Karpas-422 (cell line): Measurements from ENCODE around the gene KRTAP20-3. TPM values are rescaled to one million over a fixed set of nuclear protein-coding genes. Genes with fewer than 3 reads are reported as not detected.

Source experiments
- DNase-seq: peaks from one replicate; pipeline ENCODE4 v3.0.0-alpha.2; 2015
- H2AFZ ChIP-seq: fragments of 200-600 bp; sonication (generic); 2 replicates; pipeline ENCODE4 v1.6.1; 2014; ENCODE audit warnings: antibody characterized with exemption, low read length, mixed read lengths
- H3K27ac ChIP-seq: fragments of 200-600 bp; sonication (generic); 2 replicates; pipeline ENCODE4 v1.5.1; 2014; ENCODE audit warnings: mild to moderate bottlenecking, low read length, moderate library complexity
- H3K27me3 ChIP-seq: fragments of 200-600 bp; sonication (generic); 2 replicates; pipeline ENCODE4 v1.6.1; 2014; ENCODE audit warnings: low read length, mixed read lengths
- H3K36me3 ChIP-seq: fragments of 200-600 bp; sonication (generic); 2 replicates; pipeline ENCODE4 v1.6.1; 2014; ENCODE audit warnings: low read length, mixed read lengths; ENCODE audit not compliant: insufficient read depth
- H3K4me1 ChIP-seq: fragments of 200-600 bp; sonication (generic); 2 replicates; pipeline ENCODE4 v1.6.1; 2014; ENCODE audit warnings: mild to moderate bottlenecking, low read length, mixed read lengths
- H3K4me2 ChIP-seq: fragments of 200-600 bp; sonication (generic); 2 replicates; pipeline ENCODE4 v1.6.1; 2014; ENCODE audit warnings: low read length, low read depth, mild to moderate bottlenecking; ENCODE audit not compliant: poor library complexity, severe bottlenecking
- H3K4me3 ChIP-seq: fragments of 200-600 bp; sonication (generic); 2 replicates; pipeline ENCODE4 v1.5.1; 2014; ENCODE audit warnings: mild to moderate bottlenecking, antibody characterized with exemption, low read length, mixed read lengths
- H3K79me2 ChIP-seq: fragments of 200-600 bp; sonication (generic); 2 replicates; pipeline ENCODE4 v1.6.1; 2014; ENCODE audit warnings: mild to moderate bottlenecking, low read length, mixed read lengths
- H3K9ac ChIP-seq: fragments of 200-600 bp; sonication (generic); 2 replicates; pipeline ENCODE4 v1.6.0; 2014; ENCODE audit warnings: low read length
- H3K9me2 ChIP-seq: fragments of 200-600 bp; sonication (generic), shearing (Covaris generic); replicated peaks from 2 replicates; pipeline ENCODE4 v1.6.0; 2014; ENCODE audit warnings: mild to moderate bottlenecking, low read length, moderate library complexity; ENCODE audit not compliant: insufficient read depth
- H3K9me3 ChIP-seq: fragments of 300-700, 200-600 bp; sonication (generic); 2 replicates; pipeline ENCODE4 v1.6.1; 2014; ENCODE audit warnings: low read length, mixed read lengths
- H4K20me1 ChIP-seq: fragments of 200-600 bp; sonication (generic); 2 replicates; pipeline ENCODE4 v1.6.1; 2014; ENCODE audit warnings: mild to moderate bottlenecking, antibody characterized with exemption, low read length, low read depth; ENCODE audit not compliant: insufficient read depth
- small RNA-seq: library from RNA; depleted of rRNA; stranded (forward); fragments of <200 nt; gene quantifications from one replicate; pipeline ENCODE3, GENCODE V24; 2014
- total RNA-seq: library from RNA; depleted of rRNA; stranded (reverse); fragments of >200 nt; shearing (Covaris generic); gene quantifications from 2 replicates; pipeline ENCODE4 v1.2.3, GENCODE V29; 2014; ENCODE audit warnings: low replicate concordance; rRNA removed

The KRTAP20-3 gene
- total RNA-seq, 1 experiment from 2014 or later: not detected

DNA sequence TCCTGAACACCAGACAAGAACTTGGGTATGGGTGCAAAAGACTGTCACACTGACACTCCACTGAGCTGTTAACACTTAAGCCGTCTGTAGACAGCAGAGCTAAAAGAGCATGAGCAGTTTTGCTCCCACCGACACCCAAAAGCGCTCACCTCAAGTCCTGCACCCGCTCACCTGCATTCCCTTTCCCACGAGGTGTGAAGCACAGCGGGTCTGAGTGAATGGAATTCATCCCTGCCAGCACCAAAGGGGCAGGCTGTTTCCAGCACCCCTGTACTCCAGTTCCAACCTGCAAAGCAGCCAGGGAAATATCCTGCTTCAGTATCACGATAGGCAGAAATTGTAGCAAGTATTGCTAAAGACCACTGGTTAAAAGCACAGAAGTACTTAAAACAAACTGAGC is 47.2 kb downstream of the KRTAP20-3 start:
- no peak overlapping the region for H3K4me2 ChIP-seq
- DNase-seq: no peak
- H3K9me3 ChIP-seq: peaks cover 5% of the 10 kb centered on the region
- H3K4me1 ChIP-seq: no peaks in the 10 kb centered on the region
- H3K9me2 ChIP-seq: no peaks in the 10 kb centered on the region
- no peaks in the 10 kb centered on the region for H3K36me3 ChIP-seq
- no peak overlapping the region for H3K9ac ChIP-seq
- no peaks in the 10 kb centered on the region for H3K27me3 ChIP-seq
- no peak overlapping the region for H2AFZ ChIP-seq
- no peaks in the 10 kb centered on the region for H3K79me2 ChIP-seq
- no peak overlapping the region for H3K27ac ChIP-seq
- H3K4me3 ChIP-seq: no peak overlapping the region
- no peaks in the 10 kb centered on the region for H4K20me1 ChIP-seq

Small RNA genes within 50 kb of the gene (small RNA-seq; reads per million reads assigned to genes)
- gene KRTAP20-1: not detected
- not detected for gene KRTAP20-3
- gene KRTAP20-4: not detected
- gene KRTAP22-1: not detected

Other genes with a start within 250 kb of the KRTAP20-3 start
- gene KRTAP13-1, start 246.8 kb upstream of the KRTAP20-3 start, total RNA-seq: not detected in 2 replicates
- not detected in 2 replicates for gene KRTAP13-3, start 216.9 kb upstream of the KRTAP20-3 start, total RNA-seq
- not detected in 2 replicates for gene KRTAP13-4, start 212.6 kb upstream of the KRTAP20-3 start, total RNA-seq
- gene KRTAP15-1, start 202.6 kb upstream of the KRTAP20-3 start, total RNA-seq: not detected in 2 replicates
- not detected in 2 replicates for gene KRTAP19-1, start 162.5 kb upstream of the KRTAP20-3 start, total RNA-seq
- not detected in 2 replicates for gene KRTAP19-2, start 155.4 kb upstream of the KRTAP20-3 start, total RNA-seq
- not detected in 2 replicates for gene KRTAP19-3, start 150.9 kb upstream of the KRTAP20-3 start, total RNA-seq
- gene KRTAP19-4, start 145.7 kb upstream of the KRTAP20-3 start, total RNA-seq: not detected in 2 replicates
- not detected in 2 replicates for gene KRTAP19-5, start 140.7 kb upstream of the KRTAP20-3 start, total RNA-seq
- gene KRTAP19-6, start 101.0 kb upstream of the KRTAP20-3 start, total RNA-seq: not detected in 2 replicates
- not detected in 2 replicates for gene KRTAP19-7, start 81.5 kb upstream of the KRTAP20-3 start, total RNA-seq
- not detected in 2 replicates for gene KRTAP22-2, start 52.5 kb upstream of the KRTAP20-3 start, total RNA-seq
- gene KRTAP6-3, start 50.4 kb upstream of the KRTAP20-3 start, total RNA-seq: not detected in 2 replicates
- not detected in 2 replicates for gene KRTAP6-2, start 44.0 kb upstream of the KRTAP20-3 start, total RNA-seq
- not detected in 2 replicates for gene KRTAP22-1, start 41.8 kb upstream of the KRTAP20-3 start, total RNA-seq
- not detected in 2 replicates for gene KRTAP6-1, start 28.9 kb upstream of the KRTAP20-3 start, total RNA-seq
- not detected in 2 replicates for gene KRTAP20-1, start 26.4 kb upstream of the KRTAP20-3 start, total RNA-seq
- not detected in 2 replicates for gene KRTAP20-4, start 22.2 kb upstream of the KRTAP20-3 start, total RNA-seq
- gene KRTAP20-2, start 7.7 kb upstream of the KRTAP20-3 start, total RNA-seq: not detected in 2 replicates
- not detected in 2 replicates for gene KRTAP21-3, start 75.9 kb downstream of the KRTAP20-3 start, total RNA-seq
- not detected in 2 replicates for gene KRTAP21-2, start 104.4 kb downstream of the KRTAP20-3 start, total RNA-seq
- not detected in 2 replicates for gene KRTAP21-1, start 112.6 kb downstream of the KRTAP20-3 start, total RNA-seq
- not detected in 2 replicates for gene KRTAP8-1, start 170.4 kb downstream of the KRTAP20-3 start, total RNA-seq
- not detected in 2 replicates for gene KRTAP7-1, start 186.9 kb downstream of the KRTAP20-3 start, total RNA-seq
- gene KRTAP11-1, start 238.7 kb downstream of the KRTAP20-3 start, total RNA-seq: not detected in 2 replicates